MM.1S (cell line): Measurements from ENCODE around the gene RICTOR.

ENCODE experiments used
- DNase-seq: peaks from one replicate; pipeline ENCODE4 v3.0.0-alpha.2; 2015
- H2AFZ ChIP-seq: fragments of 300-600 bp; sonication (generic); 2 replicates; pipeline ENCODE4 v1.6.0; 2016; ENCODE audit warnings: antibody characterized with exemption, low read length
- H3F3A ChIP-seq: fragments of 300-600 bp; sonication (generic); 2 replicates; pipeline ENCODE4 v1.6.1; 2016; ENCODE audit warnings: mild to moderate bottlenecking, antibody characterized with exemption, low read length, moderate library complexity, mixed read lengths; ENCODE audit not compliant: insufficient read depth
- H3K27ac ChIP-seq: fragments of 300-600 bp; sonication (generic); 2 replicates; pipeline ENCODE4 v1.5.1; 2016; ENCODE audit warnings: mild to moderate bottlenecking, low read length
- H3K27me3 ChIP-seq: fragments of 300-600 bp; sonication (generic); replicated peaks from 2 replicates; pipeline ENCODE4 v1.6.0; 2016; ENCODE audit warnings: low read length; ENCODE audit not compliant: insufficient read depth
- H3K36me3 ChIP-seq: fragments of 300-600 bp; sonication (generic); replicated peaks from 2 replicates; pipeline ENCODE4 v1.6.1; 2016; ENCODE audit warnings: mild to moderate bottlenecking, low read length, mixed read lengths; ENCODE audit not compliant: insufficient read depth
- H3K4me1 ChIP-seq: fragments of 300-600 bp; sonication (generic); 2 replicates; pipeline ENCODE4 v1.6.1; 2016; ENCODE audit warnings: low read length, mixed read lengths
- H3K4me2 ChIP-seq: fragments of 300-600 bp; sonication (generic); 2 replicates; pipeline ENCODE4 v1.6.0; 2016; ENCODE audit warnings: low read depth, low read length
- H3K4me3 ChIP-seq: fragments of 300-600 bp; sonication (generic); 2 replicates; pipeline ENCODE4 v1.5.1; 2016; ENCODE audit warnings: low read length, mixed read lengths
- H3K79me2 ChIP-seq: fragments of 300-600 bp; sonication (generic); 2 replicates; pipeline ENCODE4 v1.6.1; 2016; ENCODE audit warnings: mixed run types, low read length, mixed read lengths
- H3K9ac ChIP-seq: fragments of 300-600 bp; sonication (generic); 2 replicates; pipeline ENCODE4 v1.6.1; 2016; ENCODE audit warnings: low read length, mixed read lengths
- H3K9me2 ChIP-seq: fragments of 300-600 bp; sonication (generic); replicated peaks from 2 replicates; pipeline ENCODE4 v1.6.1; 2016; ENCODE audit warnings: mild to moderate bottlenecking, low read length, mixed read lengths; ENCODE audit not compliant: insufficient read depth
- H3K9me3 ChIP-seq: fragments of 300-600 bp; sonication (generic); replicated peaks from 2 replicates; pipeline ENCODE4 v1.6.1; 2016; ENCODE audit warnings: mild to moderate bottlenecking, low read length, mixed read lengths; ENCODE audit not compliant: insufficient read depth
- H4K20me1 ChIP-seq: fragments of 300-600 bp; sonication (generic); 2 replicates; pipeline ENCODE4 v1.6.1; 2016; ENCODE audit warnings: mild to moderate bottlenecking, low read length, moderate library complexity, mixed read lengths; ENCODE audit not compliant: insufficient read depth
- CTCF ChIP-seq: fragments of 300-600 bp; sonication (generic); IDR thresholded peaks from 2 replicates; pipeline ENCODE4 v1.5.1; 2016; ENCODE audit warnings: antibody characterized with exemption, low read length, mixed read lengths
- EZH2 ChIP-seq: fragments of 300-600 bp; sonication (generic); optimal IDR thresholded peaks from 2 replicates; pipeline ENCODE3; 2017; ENCODE audit warnings: low read depth, mild to moderate bottlenecking, antibody characterized with exemption, low read length, mixed read lengths
- EZH2phosphoT487 ChIP-seq: fragments of 300-600 bp; sonication (generic); IDR thresholded peaks from 2 replicates; pipeline ENCODE4 v1.6.1; 2018; ENCODE audit warnings: antibody characterized with exemption, low read length

Gene RICTOR

GRCh38 chr5:39074017-39074814 lies at the start of gene RICTOR:
Gene RICTOR, minus strand, starts transcription at chr5:39074399. Its CDS starts 22 bp downstream, at chr5:39074377.
- Histone ChIP-seq H3K9ac (peak within 1 kb of the TSS; percentile 96), H3K79me2 (peaks cover 57% of the 10 kb centered on the region), H3K9me2 (no peaks in the 10 kb centered on the region), H2AFZ (peak within 1 kb of the TSS; percentile 87), H3K36me3 (no peaks in the 10 kb centered on the region), H3K9me3 (no peaks in the 10 kb centered on the region), H3K27me3 (no peaks in the 10 kb centered on the region), H3F3A (peaks cover 34% of the 10 kb centered on the region), H4K20me1 (peaks cover 20% of the 10 kb centered on the region; the same call in 1 of the 2 replicates), H3K4me1 (peaks cover 18% of the 10 kb centered on the region), H3K4me2 (peak within 1 kb of the TSS; percentile 86), H3K27ac (peak within 1 kb of the TSS; percentile 97), H3K4me3 (peak within 1 kb of the TSS; percentile 94)
- TF ChIP-seq EZH2 (no peak), CTCF (no peak), EZH2phosphoT487 (no peak)
- DNase-seq: peak; percentile 88

- Histone ChIP-seq H3K9me3 (no peaks in the 10 kb centered on the region), H4K20me1 (no peaks in the 10 kb centered on the region), H3K4me1 (no peaks in the 10 kb centered on the region), H3K4me2 (no peak overlapping the region), H3K4me3 (no peak overlapping the region), H3K27ac (no peak overlapping the region), H3K9me2 (no peaks in the 10 kb centered on the region), H3K27me3 (no peaks in the 10 kb centered on the region), H3K79me2 (no peaks in the 10 kb centered on the region), H3F3A (no peaks in the 10 kb centered on the region), H3K9ac (no peak overlapping the region), H3K36me3 (no peaks in the 10 kb centered on the region), H2AFZ (no peak overlapping the region)
- TF ChIP-seq EZH2phosphoT487: no peak
- no peak for TF ChIP-seq EZH2
- no peak for TF ChIP-seq CTCF
- DNase-seq: no peak
These were observed 47.7 kb upstream of the RICTOR start for GRCh38 chr5:39121922-39122321.

GRCh38 chr5:39121315-39121714 lies 47.1 kb upstream of the RICTOR start:
- Histone ChIP-seq H4K20me1 (no peaks in the 10 kb centered on the region), H3K9ac (no peak overlapping the region), H3K36me3 (no peaks in the 10 kb centered on the region), H3K9me3 (no peaks in the 10 kb centered on the region), H3K27me3 (no peaks in the 10 kb centered on the region), H3K9me2 (no peaks in the 10 kb centered on the region), H3K4me1 (no peaks in the 10 kb centered on the region), H3F3A (no peaks in the 10 kb centered on the region), H3K4me3 (no peak overlapping the region), H2AFZ (no peak overlapping the region), H3K79me2 (no peaks in the 10 kb centered on the region), H3K27ac (no peak overlapping the region), H3K4me2 (no peak overlapping the region)
- no peak for DNase-seq
- no peak for TF ChIP-seq EZH2
- TF ChIP-seq EZH2phosphoT487: no peak
- no peak for TF ChIP-seq CTCF
